NCI-H2227 (cell line): ENCODE results near the gene SORCS2.

ENCODE experiments used
- DNase-seq: peaks from one replicate; lab custom pipeline; 2025; ENCODE audit not compliant: unreplicated experiment; lab: John Stamatoyannopoulos, UW

SORCS2 gene

DNA sequence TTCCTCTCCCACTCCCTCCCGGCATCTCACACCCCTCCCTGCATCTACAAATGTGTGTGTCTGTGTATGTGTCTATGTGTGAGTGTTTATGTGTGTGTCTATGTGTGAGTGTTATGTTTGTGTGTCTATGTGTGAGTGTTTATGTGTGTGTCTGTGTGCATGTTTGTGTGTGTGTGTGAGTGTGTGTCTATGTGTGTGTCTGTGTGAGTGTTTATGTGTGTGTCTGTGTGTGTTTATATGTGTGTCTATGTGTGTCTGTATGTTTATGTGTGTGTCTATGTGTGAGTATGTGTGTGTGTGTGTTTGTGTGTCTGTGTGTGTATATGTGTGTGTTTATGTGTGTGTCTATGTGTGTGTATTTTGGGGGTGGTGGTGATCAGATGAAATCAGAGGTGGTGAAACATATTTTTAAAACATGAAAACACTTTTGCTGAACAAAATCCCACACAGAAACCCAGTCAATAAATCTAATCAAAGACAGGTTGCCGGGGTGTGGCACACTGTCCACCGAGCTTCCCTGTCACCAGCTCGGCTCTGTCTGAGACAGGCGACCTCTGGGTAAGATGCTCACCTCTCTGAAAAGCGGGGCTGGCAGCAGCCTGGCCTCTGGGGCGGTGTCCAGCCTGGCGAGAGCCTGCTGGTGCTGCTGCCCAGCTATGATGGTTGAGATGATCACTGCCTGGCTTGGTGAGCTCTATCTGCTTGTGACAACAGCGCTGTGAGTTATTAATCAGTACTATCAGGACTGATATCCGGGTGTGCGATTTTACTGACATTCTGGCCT is 429.1 kb downstream of the SORCS2 start:
- DNase-seq: no peak

DNA sequence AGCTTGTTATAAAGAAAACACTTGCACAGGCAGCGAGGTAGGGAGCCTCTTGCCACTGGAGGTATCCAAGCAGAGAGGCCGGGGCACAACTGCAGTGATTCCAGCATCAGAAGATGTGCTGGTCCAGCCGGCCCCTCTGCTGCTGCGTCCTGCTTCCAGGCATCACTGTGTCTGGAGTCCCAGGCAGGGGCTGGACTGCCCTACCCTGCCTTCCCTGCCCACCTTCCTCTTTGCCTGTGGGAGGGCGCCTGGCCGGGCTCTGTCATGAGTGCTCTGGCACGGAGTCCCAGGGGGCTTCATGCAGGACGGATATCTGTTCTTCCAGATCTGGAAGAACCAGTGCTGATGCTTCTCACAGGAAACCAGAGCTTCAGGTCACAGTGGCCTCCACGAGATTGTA is 430.0 kb downstream of the SORCS2 start:
- DNase-seq: peak; percentile 1

DNA sequence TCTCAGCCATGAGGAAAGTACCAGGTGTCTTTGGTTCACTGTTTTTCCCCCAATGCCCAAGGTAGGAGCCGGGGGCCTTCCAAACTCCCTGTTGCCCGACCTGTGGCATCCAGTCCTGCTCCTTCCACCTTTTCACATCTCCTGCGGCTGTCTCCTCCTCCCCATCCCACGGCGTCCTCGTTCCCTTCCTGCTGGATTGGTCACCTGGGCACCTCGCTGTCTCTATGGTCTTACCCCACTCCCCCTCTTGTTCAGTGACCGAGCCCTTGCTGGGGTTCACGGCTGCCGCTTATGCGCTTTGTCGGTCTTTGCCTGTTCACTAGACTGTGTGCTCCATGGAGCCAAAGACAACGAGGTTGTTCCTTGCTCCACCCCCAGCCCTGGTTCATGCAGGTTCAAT is 431.1 kb downstream of the SORCS2 start:
- DNase-seq: no peak

DNA sequence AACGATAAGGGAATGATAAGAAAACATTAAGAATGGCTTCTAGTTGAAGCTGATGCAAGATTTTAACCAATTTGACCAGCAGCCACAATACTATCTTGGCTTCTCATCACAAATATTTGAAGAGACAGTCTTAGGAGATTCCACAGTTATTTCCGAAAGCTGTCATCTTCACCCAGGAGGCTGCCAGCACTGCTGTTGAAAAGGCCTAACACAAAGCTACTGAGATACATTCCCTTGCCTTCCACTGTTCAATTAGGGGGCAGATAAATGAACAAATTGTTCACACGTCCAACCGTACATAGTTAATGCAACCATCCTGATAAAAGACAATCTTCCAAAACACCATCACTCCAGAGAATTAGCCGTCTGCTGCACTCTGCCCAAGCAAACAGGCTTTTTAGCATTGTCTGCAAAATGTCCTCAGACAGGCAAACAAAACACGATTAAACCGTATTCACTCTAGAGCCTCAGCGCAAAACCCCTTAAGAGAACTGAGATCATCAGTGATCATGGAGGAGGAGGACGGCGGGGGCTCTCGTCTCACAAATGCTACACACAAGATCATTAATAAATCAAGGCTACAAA is 432.1 kb downstream of the SORCS2 start:
- no peak for DNase-seq

DNA sequence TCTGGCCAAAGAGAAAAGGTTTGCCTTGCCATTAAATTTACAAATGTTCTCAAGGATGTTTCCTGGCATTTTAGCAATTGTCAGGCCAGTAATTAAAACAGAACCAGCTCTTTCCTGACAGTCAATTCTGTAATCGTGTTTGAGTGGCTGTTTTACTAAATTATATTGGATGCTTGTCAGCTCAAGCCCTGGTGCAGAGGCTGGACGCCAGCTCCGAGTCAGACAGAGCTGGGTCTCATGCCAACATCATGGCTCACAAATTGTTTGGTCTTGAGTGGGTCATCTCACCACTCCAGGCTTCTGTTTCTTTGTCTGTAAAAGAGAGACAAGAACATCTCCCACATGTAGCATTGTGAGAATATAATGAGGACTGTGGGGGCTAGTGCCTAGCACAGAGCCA is 432.7 kb downstream of the SORCS2 start:
- DNase-seq: no peak

DNA sequence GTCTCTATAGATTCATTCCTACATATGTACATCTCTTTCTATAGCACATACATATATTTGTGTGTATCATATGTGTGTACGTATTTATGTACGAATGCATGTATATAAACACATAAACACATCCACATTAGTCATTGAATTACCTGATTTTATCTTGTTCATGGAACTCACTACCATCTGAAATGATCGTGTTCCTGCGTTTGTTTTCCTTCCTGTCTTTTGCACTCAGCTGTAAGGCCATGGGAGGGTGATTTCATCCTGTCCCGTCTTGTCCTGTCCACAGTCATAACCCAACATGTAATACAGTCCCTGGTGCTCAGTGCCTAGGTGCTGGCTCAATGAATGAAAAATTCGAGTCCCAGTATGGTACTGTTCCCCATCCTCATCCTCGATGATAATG is 434.2 kb downstream of the SORCS2 start:
- no peak for DNase-seq

DNA sequence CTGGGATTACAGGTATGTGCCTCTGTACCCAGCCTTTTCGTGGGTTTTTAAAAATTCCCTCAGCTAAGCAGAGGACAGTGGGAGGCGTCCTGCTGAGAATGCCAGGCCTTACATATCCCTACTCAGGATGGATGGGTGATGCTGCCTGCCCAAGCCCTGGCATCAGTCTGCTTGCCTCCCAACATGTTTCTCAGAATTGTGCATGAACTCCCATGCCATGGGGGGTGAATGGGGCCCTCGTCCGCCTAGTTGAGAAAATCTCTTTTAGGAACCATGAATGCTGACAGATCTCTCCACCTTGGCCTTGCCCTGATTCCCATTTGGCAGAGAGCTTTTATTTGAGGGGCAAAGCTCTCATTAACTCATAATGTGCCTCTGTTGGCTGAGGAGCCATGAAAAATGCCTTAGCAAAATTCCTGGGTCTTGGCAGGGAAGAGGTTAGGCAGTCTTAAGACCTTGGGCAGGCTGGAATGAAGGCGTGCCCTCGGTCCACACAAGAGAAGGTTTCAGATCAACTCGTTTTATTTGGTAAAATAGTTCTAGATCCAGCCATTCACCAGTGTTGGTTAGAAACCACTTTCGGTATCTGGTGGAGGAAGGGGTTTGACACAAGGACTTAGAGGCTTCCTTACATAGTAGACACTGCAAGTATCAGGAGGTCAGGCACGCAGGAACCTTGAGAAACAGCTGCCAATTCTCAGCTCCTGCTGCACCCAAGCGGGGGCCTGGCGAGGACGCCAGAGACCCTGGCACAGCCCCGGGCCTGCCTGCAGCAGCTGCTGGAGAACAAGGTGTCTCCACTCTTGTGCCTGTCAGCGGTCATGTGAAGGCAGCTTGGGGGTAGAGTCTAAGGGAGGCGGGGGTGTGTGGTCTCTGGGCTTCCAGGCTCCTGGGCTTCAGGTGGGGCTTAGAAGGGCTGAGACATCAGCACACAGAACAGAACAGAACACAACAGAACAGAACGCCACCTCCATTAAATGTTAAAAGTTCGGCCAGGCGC is 435.2 kb downstream of the SORCS2 start:
- no peak for DNase-seq

DNA sequence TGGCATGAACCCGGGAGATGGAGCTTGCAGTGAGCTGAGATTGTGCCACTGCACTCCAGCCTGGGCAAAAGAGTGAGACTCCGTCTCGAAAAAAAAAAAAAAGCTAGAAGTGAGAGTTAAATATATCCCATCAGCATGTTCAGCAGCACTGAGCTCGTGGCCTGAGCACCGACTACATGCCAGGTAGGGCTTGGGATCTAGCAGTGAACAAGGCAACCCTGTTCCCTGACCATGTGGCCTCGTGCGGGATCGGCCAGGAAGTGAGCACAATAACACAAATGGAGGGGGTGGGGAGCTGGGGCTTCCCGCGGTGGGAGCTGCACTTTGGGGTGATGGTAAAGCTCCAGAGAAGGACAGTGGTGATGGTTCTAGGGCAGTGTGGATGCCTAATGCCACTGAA is 436.1 kb downstream of the SORCS2 start:
- no peak for DNase-seq

DNA sequence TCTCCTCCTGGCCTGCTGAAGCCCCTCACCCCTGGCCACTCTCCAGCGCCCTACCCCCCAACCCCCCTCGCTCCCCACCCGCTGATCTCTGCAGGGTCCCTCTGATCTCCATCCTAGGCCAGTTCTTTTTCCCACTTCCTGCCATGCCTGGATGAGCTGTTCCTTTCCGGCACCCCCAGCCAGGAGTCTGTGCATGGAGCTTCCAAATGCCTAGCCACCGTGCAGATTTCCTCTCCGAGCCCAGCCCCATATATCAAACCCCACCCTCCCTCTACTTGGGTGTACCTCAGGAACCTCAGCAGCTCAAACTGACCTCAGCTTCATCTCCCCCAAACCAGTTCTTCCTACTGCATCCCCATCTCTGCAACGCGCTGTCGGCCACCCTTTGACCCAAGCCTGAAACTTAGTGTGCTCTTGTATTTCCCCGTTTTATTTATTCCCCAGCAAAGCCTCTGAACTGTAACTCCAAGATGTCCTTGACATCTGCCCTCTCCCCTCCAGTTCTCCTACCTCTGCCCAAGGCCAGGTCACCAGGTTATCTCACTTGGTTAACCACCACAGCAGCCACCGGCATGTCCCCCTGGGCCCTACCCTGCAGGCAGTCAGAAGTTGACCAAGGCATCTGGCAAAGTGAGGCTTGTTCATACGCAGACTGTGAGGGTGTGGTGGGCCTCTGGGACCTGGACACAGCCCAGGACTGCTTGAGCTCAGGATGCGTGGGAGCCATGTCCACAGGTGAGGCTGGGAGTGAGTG is 437.3 kb downstream of the SORCS2 start:
- no peak for DNase-seq

DNA sequence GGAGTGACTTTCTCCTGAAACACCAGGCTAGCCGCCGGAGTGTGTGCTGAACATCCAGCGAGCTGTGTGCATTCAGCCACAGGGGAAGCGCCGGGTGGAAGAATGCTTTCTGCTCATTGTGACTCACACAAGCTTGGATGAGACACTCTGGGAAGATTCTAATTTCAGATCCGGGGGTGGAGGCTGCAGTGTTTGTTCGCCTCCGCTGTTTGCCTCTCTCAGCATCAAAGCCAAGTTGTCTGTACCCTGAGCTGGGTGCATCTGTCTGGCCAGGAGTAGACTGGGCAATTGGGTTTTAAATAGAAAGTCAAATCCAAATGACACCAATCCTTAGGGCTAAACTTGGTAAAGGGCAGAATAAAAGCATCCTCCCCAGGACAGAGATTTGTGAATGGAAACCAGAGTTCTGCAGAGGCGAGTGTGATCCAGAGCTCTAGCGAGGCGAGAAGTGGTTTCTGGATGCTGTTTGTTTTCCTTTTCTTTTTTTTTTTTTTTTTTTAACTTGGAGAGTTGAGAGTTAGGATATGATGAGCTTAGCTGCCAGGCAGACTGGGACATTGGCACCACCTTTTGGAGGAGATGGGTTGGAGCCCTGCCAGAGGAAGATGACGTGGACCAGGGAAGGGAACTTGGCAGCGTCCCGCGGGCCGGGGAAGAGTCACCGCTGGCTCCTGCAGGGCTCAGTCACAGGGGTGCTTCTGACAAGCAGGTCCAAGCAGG is 438.4 kb downstream of the SORCS2 start:
- DNase-seq: no peak

DNA sequence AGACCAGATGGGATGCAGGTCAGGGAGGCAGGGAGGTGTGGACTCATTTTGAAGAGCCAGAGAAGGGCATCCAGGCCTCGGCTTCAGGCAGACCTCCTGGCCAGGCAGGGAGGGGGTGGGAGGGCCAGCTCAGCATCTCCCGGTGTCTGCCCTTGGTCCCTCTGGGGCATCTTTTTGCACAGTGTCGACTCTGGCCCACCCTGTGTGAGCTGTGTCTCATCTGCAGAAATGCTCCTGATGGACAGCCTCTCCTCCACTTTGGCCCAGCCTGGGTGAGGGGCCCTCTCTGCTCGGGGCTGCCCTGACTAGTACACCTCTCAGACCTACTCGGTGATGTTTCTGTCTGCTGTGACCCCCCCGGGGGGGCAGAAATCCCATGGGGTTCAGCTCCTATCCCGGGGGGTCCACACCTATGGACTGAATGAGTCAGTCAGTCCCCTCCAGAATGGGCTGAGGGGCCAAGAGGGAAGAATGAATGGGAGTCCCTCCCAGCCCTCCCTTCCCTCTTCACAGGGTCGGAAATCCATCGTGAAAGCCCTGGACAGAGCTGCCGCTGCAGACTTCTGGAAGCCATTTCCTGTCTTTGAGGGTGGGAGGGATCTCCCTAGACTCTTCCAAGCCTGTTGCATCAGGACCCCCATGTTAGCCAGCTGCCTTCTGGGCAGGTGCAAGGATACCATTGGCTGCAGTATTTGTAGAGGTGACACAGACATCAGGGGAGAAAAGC is 439.1 kb downstream of the SORCS2 start:
- no peak for DNase-seq

DNA sequence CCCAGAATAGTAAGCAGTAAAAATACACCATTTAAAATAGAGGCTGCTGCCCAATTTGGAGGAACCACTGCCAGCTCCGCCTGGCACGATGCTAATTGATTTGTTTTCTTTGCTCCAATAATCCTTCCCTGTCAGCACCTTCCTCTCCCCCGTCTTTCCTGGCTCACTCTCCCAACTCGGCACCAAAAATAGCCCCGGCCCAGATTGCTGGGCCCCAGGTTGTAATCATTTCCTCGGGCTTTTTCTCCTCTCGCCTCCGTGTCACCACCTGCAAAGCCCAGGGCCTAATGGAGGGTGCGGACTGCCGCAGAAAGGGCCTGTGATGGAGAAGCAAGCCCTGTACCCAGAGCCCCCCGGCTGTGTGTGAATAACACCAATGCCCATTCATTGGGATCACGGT is 440.0 kb downstream of the SORCS2 start:
- DNase-seq: no peak

DNA sequence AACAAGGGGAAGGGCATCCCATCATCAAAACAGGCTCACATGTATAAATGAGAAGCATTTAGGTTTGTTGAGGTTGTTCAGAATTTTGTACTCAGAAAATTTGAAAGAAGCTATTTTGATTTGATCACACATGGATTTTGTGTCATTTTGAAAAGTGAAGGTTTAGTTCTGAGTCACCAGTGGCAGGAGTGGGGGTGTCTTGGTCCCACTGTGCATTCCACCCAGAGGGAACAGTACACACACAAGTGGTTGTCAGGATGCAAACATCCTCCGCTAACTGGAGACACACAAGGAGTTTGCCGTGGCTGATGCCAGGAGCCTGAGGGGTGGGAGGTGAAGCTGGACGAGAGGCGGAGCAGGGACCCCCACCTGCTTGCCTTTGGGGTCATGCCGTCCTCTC is 440.6 kb downstream of the SORCS2 start:
- no peak for DNase-seq

DNA sequence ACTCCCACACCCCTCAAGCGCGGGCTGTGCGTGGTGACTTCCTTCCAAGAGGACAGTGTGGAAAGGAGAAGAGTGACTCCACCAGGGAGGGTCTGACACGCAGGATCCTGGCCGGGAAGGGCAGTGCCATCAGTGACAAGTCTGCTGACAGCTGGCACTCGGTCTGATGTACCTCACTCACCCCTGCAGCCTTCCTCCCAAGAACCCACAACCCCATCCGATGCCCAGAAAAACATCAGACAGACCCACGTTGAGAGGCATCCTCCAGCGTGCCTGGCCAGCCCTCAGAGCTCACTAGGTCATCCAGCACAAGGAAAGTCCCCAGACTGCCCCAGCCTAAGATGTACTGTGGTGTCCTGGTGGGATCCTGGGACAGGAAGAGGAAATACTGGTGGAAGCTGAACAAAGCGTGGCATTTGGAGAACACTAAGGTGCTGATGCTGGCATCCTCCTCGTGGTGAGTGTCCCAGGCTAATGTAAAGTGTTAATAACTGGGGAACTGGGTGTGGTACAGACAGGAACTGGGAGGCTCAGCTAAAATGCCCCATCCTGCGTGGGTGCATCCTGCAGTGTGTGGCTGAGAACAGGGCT is 442.4 kb downstream of the SORCS2 start:
- no peak for DNase-seq

DNA sequence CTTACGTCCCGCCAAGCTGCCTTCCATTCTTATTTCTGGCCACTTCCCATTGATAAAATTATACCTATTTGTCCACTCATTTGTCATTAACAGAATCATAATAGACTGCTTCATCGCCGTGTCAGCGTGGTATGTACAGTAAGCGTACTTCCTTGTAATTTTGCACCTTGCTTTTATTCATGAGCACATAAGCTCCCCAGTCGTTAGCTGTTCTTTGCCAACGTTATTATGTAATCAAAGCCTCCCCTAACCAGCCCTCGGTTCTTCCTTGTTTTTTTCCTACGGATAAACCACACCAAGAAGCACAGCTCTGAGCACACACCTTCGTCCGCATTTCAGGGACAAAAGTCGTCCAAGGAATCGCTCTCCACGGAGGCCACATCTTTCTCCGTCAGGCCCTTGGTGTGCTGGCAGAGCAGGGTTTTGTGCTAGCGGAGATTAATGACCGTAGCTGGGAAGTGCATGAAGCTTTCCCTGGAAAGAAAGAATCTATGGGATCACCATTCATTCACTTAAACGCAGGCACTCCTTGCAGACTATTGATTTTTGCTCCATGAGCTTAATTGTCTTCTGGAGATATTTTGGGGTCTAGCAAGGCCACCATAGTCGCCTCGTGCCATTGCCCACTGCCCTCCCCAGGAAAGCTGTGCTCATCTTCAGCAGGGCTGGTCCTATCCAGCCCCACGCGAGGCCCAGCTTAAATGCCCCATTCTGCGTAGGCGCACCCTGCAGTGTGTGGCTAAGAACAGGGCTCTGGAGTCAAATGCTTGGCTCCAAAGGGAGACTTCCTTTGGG is 443.3 kb downstream of the SORCS2 start:
- no peak for DNase-seq

DNA sequence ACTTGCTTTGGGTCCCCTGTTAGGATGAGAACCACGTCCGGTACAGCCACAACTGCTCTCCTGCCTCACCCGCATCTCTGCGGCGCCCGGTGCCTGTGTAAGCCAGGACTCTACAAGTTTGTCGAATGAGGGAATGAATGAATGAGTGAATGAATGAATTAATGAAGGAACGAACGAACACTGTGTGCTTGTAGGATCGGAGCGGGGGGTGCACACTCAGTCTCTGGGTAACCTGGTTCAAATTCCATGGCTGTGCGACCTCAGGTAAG is 443.8 kb downstream of the SORCS2 start:
- no peak for DNase-seq

DNA sequence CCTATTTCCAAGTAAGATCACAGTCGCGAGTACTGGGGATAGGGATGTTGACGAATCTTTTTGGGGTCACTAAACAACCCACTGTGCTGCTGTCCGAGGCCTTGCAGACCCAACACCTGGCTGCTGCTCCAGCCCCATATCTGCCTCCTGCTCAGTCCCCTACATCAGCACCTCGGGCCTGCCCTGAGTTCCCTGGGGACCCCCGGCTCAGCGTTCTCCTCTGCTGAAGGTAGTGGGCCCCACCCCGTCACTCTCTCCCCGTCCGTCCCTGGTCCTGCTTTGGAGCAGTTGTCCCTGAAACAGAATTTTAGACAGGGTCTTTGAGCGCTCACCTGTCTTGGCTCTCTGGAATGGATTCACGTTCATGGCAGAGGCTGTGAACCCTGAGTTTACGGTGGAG is 444.8 kb downstream of the SORCS2 start:
- no peak for DNase-seq

DNA sequence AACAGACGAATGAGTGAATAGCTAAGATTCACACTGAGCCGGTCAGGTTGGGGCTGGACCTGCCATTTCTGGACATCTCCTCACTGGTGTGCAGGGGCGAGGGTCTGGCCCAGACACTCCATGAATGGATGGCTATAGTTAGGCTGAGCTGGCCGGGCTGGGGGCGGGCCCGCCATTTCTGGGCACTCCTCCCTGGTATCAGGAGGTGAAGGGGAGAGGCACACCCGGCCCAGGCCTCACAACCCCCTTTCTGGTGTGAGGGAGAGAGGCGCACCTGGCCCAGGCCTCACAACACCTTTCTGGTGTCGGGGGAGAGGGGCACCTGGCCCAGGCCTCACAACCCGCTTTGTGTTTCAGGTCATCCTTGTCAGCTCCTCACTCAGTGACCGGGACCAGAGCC is 445.6 kb downstream of the SORCS2 start:
- DNase-seq: no peak

DNA sequence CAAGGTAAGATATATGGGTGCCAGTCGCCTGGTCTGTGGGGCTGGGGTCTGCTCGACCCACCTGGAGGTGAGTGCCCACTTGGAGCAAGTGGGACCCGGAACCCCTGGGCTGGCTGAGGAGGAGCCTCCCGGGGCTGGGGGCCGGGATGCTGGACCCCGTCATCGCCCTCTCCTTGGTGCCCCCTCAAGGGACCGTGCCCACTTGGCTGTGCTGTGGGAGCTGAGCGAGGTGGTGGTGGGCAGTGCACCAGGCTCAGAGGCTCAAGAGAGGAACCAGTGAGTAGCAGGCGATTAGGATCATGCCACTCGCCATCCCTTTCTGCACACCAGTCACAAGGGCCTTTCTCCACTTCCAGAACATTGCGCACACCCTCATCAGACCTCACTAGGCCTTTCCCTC is 446.2 kb downstream of the SORCS2 start:
- no peak for DNase-seq
